Mammary epithelial cell (primary cell): ENCODE data around the gene SLC25A28.

Experiments
- EZH2 ChIP-seq: IDR thresholded peaks from 2 replicates; pipeline ENCODE4 v1.6.1; 2012; ENCODE audit warnings: low read length, inconsistent platforms, borderline replicate concordance
- TF ChIP-seq, protein P1 (sequence below), 2 donors: IDR thresholded peaks in 1 of 2; conservative IDR thresholded peaks in 1 of 2; 2 replicates each; pipeline ENCODE4 v1.5.1; 2011 to 2012; ENCODE audit warnings: inconsistent platforms in 2 of 2, low read length in 2 of 2, mild to moderate bottlenecking in 2 of 2, control low read depth in 1 of 2, low read depth in 1 of 2; ENCODE audit not compliant: insufficient read depth in 1 of 2; ENCODE audit errors: extremely low read depth in 1 of 2

DNA sequence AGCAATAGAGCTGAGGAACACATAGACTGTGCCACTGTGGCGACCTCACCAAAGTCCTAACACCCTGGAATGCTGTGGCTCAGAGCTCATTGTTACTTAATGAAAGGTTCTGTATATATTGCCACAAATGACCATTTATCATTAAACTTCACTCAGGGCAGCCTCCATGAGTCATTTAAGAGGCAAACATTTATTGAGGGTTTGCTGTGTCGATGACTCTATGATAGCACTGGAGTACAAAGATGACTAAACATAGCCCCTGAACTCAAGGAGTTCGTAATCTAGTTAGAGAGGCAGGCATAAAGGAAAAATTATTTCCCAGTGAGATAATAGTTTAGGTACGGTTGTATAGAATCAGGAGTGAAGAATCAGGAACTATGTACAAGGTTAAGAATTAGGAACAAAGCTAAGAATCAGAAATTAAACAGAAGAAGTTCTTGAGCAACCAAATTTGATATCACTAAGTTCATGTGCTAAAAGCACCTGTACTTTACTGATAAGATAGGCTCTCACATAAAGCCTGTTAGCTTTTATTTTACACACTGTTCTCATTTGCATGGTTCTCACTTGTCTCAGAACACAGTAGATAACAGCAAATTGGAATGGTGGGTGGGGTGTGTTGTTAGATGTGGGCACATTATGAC lies 47.0 kb upstream of the SLC25A28 start:
- TF ChIP-seq EZH2 = no peak
- TF ChIP-seq, protein P1, sequence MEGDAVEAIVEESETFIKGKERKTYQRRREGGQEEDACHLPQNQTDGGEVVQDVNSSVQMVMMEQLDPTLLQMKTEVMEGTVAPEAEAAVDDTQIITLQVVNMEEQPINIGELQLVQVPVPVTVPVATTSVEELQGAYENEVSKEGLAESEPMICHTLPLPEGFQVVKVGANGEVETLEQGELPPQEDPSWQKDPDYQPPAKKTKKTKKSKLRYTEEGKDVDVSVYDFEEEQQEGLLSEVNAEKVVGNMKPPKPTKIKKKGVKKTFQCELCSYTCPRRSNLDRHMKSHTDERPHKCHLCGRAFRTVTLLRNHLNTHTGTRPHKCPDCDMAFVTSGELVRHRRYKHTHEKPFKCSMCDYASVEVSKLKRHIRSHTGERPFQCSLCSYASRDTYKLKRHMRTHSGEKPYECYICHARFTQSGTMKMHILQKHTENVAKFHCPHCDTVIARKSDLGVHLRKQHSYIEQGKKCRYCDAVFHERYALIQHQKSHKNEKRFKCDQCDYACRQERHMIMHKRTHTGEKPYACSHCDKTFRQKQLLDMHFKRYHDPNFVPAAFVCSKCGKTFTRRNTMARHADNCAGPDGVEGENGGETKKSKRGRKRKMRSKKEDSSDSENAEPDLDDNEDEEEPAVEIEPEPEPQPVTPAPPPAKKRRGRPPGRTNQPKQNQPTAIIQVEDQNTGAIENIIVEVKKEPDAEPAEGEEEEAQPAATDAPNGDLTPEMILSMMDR (conservative IDR thresholded peaks at IDR 0.05 in 1 of 2, IDR thresholded peaks at IDR 0.05 in 1 of 2; ENCODE audit: extremely low read depth in 1 of 2, insufficient read depth in 1 of 2, low read depth in 1 of 2, low read length in 2 of 2) = no peak
